ENCODE results near the gene OLA1. TPM values are rescaled to one million over a fixed set of nuclear protein-coding genes. Genes with fewer than 3 reads are reported as not detected.

The OLA1 gene
- total RNA-seq, 1 donor from 2014 or later, result 58.4 TPM

- no peak for DNase-seq (ENCODE audit: low spot score)
Measured at GRCh38 chr2:174180165-174180724, 68.1 kb downstream of the OLA1 start.

- DNase-seq (ENCODE audit: low spot score), result no peak
Measured at GRCh38 chr2:174177316-174177890, 70.9 kb downstream of the OLA1 start.

- no peak for DNase-seq (ENCODE audit: low spot score)
Measured at GRCh38 chr2:174176898-174177297, 71.4 kb downstream of the OLA1 start.

- DNase-seq (ENCODE audit: low spot score), result no peak
Measured at GRCh38 chr2:174174741-174175140, 73.6 kb downstream of the OLA1 start.

- DNase-seq (ENCODE audit: low spot score), result no peak
Measured at GRCh38 chr2:174172802-174173355, 75.5 kb downstream of the OLA1 start.

- DNase-seq (ENCODE audit: low spot score), result no peak
Measured at GRCh38 chr2:174171686-174172445, 76.5 kb downstream of the OLA1 start.

GRCh38 chr2:174169372-174169771 lies 79.0 kb downstream of the OLA1 start:
- DNase-seq (ENCODE audit: low spot score), result no peak

- no peak for DNase-seq (ENCODE audit: low spot score)
Measured at GRCh38 chr2:174166261-174166660, 82.1 kb downstream of the OLA1 start.

GRCh38 chr2:174161490-174161889 lies 86.8 kb downstream of the OLA1 start:
- no peak for DNase-seq (ENCODE audit: low spot score)

GRCh38 chr2:174158003-174158402 lies 90.3 kb downstream of the OLA1 start:
- DNase-seq (ENCODE audit: low spot score), result no peak

GRCh38 chr2:174157053-174157452 lies 91.3 kb downstream of the OLA1 start:
- no peak for DNase-seq (ENCODE audit: low spot score)

- DNase-seq (ENCODE audit: low spot score), result no peak
Measured at GRCh38 chr2:174153757-174154680, 94.3 kb downstream of the OLA1 start.

- DNase-seq (ENCODE audit: low spot score), result no peak
Measured at GRCh38 chr2:174149530-174149929, 98.8 kb downstream of the OLA1 start.

GRCh38 chr2:174148833-174149232 lies 99.5 kb downstream of the OLA1 start:
- DNase-seq (ENCODE audit: low spot score), result no peak

GRCh38 chr2:174145827-174146226 lies 102.5 kb downstream of the OLA1 start:
- no peak for DNase-seq (ENCODE audit: low spot score)

- DNase-seq (ENCODE audit: low spot score), result no peak
Measured at GRCh38 chr2:174142290-174142689, 106.0 kb downstream of the OLA1 start.

GRCh38 chr2:174138161-174138560 lies 110.2 kb downstream of the OLA1 start:
- no peak for DNase-seq (ENCODE audit: low spot score)

GRCh38 chr2:174135981-174136380 lies 112.4 kb downstream of the OLA1 start:
- no peak for DNase-seq (ENCODE audit: low spot score)

- no peak for DNase-seq (ENCODE audit: low spot score)
Measured at GRCh38 chr2:174125090-174125489, 123.2 kb downstream of the OLA1 start.

GRCh38 chr2:174124181-174124580 lies 124.2 kb downstream of the OLA1 start:
- no peak for DNase-seq (ENCODE audit: low spot score)

GRCh38 chr2:174122185-174122584 lies 126.1 kb downstream of the OLA1 start:
- no peak for DNase-seq (ENCODE audit: low spot score)
